ENCODE results near the gene AMER2.

AMER2 gene

GRCh38 chr13:25149711-25150110 is 22.4 kb downstream of the AMER2 start:
- DNase-seq, result no peak

GRCh38 chr13:25148402-25148771 is 23.7 kb downstream of the AMER2 start:
- DNase-seq, result no peak

GRCh38 chr13:25147638-25148401 is 24.3 kb downstream of the AMER2 start:
- DNase-seq, result no peak

GRCh38 chr13:25143706-25144105 is 28.4 kb downstream of the AMER2 start:
- no peak for DNase-seq

GRCh38 chr13:25141042-25141441 is 31.0 kb downstream of the AMER2 start:
- DNase-seq, result no peak

GRCh38 chr13:25137788-25138115 is 34.3 kb downstream of the AMER2 start:
- DNase-seq, result no peak

GRCh38 chr13:25136880-25137787 is 35.0 kb downstream of the AMER2 start:
- no peak for DNase-seq

- no peak for DNase-seq
These were observed 36.2 kb downstream of the AMER2 start for GRCh38 chr13:25135896-25136295.

GRCh38 chr13:25132751-25133390 is 39.2 kb downstream of the AMER2 start:
- no peak for DNase-seq

GRCh38 chr13:25131881-25132420 is 40.1 kb downstream of the AMER2 start:
- DNase-seq, result no peak

- DNase-seq, result no peak
These were observed 41.1 kb downstream of the AMER2 start for GRCh38 chr13:25130944-25131343.

- no peak for DNase-seq
These were observed 53.6 kb downstream of the AMER2 start for GRCh38 chr13:25118378-25118905.

- no peak for DNase-seq
These were observed 54.8 kb downstream of the AMER2 start for GRCh38 chr13:25117312-25117711.

GRCh38 chr13:25116044-25116443 is 56.0 kb downstream of the AMER2 start:
- no peak for DNase-seq

GRCh38 chr13:25114220-25114619 is 57.9 kb downstream of the AMER2 start:
- DNase-seq, result peak; percentile 19

- DNase-seq, result no peak
These were observed 59.3 kb downstream of the AMER2 start for GRCh38 chr13:25112695-25113255.
